PC-9 (cell line): ENCODE measurements around the gene MXD1.

Source experiments
- EZH2 ChIP-seq: fragments of 200-600 bp; sonication (generic); IDR thresholded peaks from 2 replicates; pipeline ENCODE4 v1.8.0; 2017; ENCODE audit warnings: antibody characterized with exemption, low read depth
- TF ChIP-seq, protein P1 (sequence below): fragments of 200-600 bp; sonication (generic); conservative IDR thresholded peaks from 2 replicates; pipeline ENCODE4 v1.6.1; 2017; ENCODE audit warnings: mixed run types, antibody characterized with exemption, mild to moderate bottlenecking, moderate library complexity

DNA sequence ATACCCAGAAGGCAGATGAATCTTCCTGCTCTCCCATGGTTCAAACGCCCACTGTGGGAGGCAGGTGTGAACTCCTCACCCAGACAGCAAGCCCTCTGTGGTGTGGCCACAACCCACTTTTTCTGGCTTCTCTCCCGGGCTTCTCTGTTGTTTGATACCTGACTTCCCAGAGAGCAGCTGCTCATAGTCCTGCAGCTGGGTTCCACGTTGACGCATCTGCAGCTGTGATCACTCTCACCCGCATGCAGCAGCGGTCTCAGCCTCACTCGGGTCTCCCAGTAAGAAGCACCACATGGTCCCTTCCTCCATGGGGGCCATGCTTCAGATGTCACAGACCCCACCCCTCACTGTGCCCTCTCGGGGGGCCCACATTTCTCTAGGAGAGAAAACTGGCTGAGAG lies 43.1 kb downstream of the MXD1 start:
- TF ChIP-seq EZH2, result no peak
- TF ChIP-seq, protein P1, sequence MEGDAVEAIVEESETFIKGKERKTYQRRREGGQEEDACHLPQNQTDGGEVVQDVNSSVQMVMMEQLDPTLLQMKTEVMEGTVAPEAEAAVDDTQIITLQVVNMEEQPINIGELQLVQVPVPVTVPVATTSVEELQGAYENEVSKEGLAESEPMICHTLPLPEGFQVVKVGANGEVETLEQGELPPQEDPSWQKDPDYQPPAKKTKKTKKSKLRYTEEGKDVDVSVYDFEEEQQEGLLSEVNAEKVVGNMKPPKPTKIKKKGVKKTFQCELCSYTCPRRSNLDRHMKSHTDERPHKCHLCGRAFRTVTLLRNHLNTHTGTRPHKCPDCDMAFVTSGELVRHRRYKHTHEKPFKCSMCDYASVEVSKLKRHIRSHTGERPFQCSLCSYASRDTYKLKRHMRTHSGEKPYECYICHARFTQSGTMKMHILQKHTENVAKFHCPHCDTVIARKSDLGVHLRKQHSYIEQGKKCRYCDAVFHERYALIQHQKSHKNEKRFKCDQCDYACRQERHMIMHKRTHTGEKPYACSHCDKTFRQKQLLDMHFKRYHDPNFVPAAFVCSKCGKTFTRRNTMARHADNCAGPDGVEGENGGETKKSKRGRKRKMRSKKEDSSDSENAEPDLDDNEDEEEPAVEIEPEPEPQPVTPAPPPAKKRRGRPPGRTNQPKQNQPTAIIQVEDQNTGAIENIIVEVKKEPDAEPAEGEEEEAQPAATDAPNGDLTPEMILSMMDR, result no peak
